ENCODE data around the gene LMBR1.
A peak's percentile ranks its signal among the peaks of the same experiment; 100 is the strongest.
"Not testable (repeated sequence)": the region's sequence is repeated elsewhere in the genome, so short reads cannot be mapped to it uniquely, and the experiment has no call there.

The LMBR1 gene

DNA sequence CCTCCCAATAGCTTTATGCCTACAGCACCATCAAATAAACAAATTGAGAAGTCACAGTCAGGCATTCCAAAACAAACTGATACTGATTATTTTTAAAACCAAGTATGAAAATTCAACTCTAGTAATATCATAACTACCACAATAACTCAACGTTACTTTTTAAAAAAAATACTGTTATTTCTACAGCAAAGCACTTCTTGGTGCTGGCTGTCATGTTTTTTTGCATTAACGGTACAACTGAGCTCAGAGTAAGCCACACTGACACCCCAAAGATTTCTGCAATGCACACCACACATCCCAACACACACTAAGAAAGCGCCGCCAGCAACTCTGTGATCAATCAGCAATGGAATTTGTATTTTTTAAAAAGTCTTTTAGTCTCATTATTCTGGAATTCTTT is 138.8 kb downstream of the LMBR1 start:
- no peak for DNase-seq (ENCODE audit: low read depth in 2 of 2)

DNA sequence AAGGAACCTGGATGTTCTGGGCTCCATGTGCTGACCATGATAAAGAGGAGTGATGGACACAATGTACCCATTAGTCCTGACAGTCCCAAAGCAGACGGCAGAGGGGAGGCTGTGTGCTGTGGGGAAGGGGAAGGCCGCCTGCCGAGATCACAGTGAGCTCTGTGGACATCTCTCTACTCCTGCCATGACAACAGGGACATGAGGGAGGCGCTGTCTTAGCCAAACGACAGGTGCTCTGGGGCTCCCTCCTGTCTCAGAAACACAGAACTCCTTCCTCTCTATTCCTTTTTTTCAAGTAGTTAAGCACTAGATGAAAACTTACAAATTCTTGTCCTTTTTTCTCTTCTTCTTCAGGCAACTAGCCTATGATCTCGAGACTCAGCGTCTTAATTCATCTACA is 139.4 kb downstream of the LMBR1 start:
- no peak for DNase-seq (ENCODE audit: low read depth in 2 of 2)

DNA sequence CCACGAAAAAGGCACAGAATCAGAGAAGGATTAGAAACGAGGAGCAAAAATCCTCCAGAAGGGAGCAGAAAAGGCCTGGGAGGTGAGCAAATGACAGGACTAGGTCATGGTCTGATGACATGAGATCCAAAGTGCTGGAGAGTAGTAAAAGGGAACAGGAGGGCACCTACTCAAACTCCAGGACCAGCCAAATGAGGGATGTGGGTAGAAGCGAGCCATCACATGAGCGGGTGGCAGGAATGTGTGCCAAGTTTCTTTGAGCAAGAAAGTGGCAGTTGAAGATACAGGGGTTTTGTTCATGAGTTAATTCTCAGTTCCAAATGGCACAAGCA is 139.8 kb downstream of the LMBR1 start:
- no peak for DNase-seq (ENCODE audit: low read depth in 2 of 2)

DNA sequence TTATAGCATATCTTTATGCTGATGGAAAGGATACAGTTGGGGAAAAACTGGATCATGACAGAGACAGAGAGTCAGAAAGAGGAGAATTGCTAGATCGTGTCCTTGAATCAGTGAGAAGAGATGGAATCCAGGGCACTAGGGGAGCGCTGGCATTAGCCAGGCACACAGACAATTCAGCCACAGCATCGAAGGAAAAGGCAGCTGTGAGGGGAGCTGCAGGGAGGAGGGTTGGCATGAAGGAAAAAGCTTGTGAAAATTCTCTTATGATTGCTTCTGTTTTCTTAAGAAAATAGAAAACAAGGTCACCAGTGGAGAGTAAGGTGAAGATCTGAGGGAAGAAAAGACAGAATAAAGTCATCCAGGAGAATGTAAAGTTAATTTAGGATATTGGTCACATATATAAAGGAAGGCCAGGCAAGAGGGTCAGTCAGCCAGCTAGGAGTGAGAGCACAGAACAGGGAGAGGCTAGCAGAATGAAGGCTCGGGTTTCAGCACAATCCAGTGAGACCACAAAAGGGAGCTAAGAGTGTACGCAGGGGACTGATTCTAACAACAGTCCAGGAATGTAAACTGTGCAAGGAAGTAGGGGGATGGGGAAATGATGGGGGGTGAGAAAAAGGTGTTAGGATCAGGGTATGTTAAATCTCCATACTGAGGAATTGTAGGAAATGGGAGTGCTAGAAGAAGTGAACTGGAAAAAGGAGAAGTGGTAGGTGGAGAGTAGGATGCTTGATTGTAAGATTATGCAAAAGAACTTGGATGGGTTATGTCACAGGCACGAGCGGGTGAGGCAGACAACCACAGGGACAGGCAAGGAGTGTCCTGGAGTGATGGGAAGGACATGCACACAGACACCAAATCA is 140.4 kb downstream of the LMBR1 start:
- no peak for DNase-seq (ENCODE audit: low read depth in 2 of 2)

DNA sequence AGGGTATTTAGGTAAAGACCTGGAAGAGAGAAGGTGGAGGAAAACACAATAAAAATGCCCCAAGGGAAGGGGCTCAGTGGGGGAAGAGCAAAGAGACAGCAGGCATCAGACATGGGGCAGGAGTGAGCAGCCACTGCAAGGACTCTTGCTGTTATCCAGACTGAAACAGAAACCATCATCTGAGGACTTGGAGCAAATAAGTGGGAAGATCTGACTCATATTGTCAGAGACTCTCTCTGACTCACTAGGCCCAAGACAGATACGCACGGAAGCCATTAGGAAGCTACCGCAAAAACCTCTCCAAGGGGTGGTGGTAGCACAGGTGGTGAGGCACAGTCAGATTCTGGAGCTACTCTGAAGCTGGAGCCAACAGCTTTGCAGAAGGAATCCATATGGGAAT is 141.7 kb downstream of the LMBR1 start:
- peak in 1 of 2 donors; percentile 12 for DNase-seq (ENCODE audit: low read depth in 2 of 2)

DNA sequence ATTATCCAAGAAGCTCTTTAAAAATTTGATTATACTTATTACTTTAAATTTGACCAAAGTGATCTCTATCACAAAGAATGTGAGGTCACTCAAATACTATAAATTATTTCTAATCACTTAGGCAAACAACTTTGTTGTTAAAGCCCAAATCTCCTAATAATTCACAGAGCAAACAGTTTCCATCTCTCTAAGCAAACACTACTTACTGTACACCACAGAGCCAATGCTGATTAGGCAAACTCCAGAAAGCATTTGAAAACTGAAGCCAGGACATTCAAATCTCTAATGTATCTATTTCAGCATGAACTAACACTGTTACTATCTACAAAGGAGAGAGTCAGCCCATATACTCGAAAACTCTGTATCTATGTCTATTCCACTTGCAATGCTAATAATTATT is 145.3 kb downstream of the LMBR1 start:
- DNase-seq (ENCODE audit: low read depth in 2 of 2), result no peak

DNA sequence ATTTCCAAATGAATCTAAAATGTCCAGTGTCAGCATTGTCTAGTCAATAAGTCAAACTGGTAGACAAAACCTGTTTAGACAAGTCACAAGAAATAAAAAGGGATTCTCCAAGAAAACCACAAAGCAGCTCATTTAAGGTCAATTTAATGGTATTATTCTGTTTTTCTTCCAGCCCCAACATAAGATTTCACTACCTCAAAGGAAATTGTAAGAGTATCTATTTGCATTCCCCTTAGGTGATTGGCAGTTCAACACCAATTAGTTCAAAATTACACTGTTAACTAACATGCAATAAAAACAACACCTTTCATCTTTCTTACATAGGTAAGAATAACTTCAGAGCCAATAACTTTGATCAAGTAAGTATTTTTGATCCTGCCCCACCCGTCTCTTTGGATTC is 146.1 kb downstream of the LMBR1 start:
- no peak for DNase-seq (ENCODE audit: low read depth in 2 of 2)

DNA sequence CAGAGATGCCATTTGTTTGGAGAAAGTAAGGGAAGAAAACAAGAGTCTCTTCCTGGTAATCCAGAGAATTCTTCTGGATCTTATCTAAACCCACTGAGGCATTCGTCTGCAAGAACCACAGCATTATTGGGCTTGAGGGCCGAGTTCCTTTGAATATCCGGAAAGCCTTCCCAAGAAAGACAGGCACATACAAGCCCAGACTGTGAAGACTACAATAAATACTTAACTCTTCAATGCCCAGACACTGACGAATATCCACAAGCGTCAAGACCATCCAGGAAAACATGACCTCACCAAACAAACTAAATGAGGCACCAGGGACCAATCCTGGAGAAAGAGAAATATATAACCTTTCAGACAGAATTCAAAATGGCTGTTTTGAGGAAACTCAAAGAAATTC is 153.4 kb downstream of the LMBR1 start:
- no peak for DNase-seq (ENCODE audit: low read depth in 2 of 2)

DNA sequence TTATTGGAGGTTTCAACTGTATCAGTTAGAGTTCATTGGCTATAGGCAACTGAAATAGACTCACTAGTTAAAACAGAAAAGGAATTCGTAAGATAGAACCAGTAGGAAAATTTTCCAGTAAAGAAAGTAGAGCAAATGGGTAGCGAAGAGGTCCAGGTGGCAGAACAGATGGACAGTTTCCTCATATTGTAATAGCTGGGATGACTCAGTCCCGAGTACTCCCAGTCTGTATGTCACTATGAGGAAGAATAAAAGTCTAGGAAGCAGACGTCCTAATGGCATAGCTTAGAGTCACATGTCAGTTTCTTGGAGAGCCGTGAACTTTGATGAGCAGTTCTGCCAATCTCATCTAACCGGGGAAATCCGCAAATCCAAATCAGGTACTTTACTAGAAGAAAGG is 157.1 kb downstream of the LMBR1 start:
- no peak for DNase-seq (ENCODE audit: low read depth in 2 of 2)

DNA sequence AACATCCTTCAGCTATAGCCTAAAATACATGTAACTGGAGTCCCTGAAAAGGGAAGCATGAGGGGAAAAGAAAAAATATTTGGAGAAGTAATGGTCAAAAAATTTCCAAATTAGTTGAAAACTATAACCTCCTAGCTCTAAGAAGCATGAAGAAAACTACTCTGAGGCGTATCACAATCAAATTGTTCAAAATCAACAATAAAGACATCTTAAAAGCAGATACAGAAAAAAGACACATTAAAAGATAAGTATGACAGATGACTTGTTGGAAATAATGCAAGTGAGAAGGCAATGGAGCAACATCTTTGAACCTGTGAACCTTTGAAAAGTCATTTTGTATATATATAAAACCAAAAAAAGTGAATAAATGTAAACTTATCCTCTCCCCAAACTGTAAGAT is 159.3 kb downstream of the LMBR1 start:
- DNase-seq (ENCODE audit: low read depth in 2 of 2), result no peak

DNA sequence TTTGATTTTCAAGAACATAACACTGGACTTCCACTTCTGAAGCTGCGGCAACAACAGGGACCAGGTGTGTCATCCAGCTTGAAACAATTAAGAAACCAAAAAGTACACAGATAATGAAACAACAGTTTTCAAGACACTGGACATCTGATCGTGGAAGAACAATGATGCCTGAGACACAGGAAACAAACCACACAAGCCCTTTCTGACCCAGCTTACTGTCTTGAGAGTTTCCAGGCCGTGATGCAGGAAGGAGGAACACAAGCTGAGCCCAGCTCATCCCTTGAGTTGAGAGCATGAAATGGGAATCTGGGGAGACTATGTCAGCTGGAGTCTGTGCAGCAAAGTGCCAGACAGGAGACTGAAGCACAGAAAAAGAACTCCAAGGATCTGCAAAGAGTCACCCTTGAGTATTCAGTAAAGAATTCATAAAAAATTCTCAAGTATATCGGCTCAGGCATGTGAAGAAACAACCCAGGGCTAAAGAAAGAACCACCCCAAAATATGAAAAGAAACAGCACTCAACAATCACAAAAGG is 160.8 kb downstream of the LMBR1 start:
- no peak for DNase-seq (ENCODE audit: low read depth in 2 of 2)

DNA sequence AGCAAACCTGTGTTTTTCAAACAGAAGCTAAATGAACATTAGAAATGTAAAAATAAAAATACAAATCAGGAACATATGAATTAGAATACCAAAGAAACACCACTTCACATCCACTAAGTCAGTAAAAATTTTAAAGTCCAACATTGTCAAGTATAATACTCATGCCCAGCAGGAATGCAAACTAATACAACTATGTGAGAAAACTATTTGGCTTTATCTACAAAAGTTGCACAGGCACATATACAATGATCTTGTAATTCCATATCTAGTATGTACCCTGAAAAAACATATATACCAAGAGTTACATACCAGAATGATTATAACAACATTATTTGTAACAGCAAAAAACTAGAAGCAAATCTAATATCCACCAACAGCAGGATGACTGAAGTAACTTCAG is 161.3 kb downstream of the LMBR1 start:
- DNase-seq (ENCODE audit: low read depth in 2 of 2), result no peak

DNA sequence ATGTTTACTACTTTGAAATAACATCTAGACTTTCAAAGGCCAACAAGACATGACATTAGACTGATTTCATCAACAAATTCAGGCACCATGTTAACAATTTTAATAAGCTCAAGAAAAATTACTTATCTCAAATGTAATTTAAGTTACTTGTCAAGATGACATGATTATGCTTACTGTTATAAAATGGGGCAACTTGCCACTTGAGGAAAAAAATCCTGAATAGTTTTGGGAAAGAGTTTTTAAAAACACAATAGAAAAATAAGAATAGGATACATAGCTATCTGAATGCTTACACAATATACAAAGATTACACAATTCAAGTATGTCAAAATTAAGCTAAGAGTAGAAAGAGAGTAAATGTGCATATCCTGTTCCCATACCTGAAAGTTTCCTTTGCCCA is 167.0 kb downstream of the LMBR1 start:
- no peak for DNase-seq (ENCODE audit: low read depth in 2 of 2)

DNA sequence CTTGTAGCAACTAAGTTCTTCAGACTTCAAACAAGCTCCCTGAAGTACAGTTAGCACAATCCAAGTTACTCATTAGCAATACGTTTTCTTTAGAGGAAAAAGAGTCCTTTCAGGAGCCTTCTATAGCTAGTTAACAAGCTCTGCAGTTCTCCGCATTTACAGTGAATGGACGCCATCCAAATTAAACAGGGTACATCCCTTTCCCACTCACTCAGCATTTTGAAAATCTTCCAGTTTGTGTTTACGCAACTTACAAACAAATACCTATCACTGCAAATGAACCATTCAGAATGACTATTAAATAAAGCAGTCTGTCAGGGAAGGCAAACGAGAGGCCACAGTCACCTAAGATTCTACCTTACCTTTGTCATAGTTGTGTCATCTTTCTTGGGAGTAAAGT is 167.9 kb downstream of the LMBR1 start:
- no peak for DNase-seq (ENCODE audit: low read depth in 2 of 2)

DNA sequence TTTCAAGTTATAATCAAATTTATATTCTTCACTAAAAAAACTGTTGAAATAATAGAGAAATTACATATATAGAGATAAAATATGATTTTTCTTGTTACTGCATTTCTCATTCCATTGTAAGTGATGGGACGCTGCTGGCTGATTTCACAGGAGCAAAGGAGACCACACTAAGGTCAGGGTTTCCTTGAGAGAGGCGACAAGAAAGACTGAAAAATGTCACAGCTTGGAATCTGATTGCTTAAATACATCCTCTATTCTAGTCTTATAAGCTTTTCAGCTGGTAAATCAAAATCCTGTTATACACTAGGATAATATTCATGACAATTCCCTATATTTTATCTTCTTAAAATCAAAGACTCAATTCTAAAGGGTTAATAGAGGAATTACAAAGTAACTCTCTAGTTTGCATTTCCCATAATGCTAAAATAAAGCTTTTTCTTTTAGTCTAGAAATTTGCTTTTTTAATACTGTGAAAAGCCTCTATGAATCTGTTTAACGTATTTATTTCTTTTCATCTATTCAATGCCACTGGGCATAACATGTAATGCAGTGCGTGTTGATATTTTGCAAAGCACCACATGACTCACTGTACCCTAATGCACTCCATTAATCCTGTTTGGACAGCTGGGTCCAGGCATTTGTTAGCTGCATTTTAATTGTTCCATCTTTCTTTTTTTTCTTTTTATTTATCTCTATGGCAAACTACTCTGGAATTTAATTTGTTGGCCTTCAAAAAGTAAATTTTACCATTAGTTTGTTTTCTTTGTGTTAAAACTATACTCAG is 170.7 kb downstream of the LMBR1 start:
- no peak for DNase-seq (ENCODE audit: low read depth in 2 of 2)

DNA sequence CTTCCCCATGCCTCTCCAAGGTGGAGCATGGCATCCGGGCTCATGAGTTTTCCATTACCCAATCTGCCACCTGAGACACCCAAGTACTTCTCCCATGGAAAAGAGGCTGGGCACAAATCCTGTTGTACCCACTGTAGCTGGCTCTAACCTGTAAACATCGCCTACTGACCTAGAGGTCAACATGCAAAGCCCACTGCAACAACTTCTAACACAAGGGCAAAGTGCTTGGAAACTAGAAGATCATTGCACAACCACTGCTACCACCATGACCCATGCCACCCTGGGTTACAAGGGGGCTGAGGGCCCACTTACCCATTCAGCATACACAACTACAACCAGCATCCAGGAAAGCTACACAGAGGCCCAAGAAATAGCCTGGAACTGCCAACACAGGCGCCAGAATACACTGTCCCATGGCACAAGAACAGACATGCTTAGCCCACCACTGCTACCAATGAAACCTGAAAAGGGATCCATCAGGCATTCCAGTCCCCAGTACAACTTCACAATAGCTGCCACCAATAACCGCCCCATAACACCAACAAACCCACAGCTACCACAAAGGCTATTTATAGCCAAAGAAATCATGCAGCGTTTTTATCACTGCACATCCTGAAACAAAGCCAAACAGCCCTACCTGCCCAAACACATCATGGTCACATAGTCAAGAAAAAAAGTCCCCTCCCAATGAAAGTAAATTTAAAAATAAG is 189.1 kb downstream of the LMBR1 start:
- no peak for DNase-seq (ENCODE audit: low read depth in 2 of 2)

DNA sequence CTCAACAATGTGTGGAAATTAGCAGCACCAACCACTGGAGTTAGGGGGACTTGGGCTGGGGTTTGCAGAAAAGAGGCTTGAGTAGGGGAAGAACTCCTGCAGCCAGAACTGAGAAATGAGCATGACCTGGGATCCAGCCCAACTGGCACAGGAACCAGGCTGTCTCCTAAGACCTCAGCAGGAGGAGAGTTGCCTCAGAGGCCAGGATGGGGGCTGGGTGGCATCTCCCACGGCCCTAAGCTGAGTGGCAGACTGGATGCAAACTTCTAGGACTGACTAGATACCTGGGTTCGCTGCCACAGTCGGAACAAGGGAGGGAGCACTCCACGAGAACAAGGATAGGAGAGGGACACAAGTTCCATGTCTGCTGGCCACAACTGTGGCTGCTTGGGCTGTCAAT is 189.8 kb downstream of the LMBR1 start:
- no peak for DNase-seq (ENCODE audit: low read depth in 2 of 2)

DNA sequence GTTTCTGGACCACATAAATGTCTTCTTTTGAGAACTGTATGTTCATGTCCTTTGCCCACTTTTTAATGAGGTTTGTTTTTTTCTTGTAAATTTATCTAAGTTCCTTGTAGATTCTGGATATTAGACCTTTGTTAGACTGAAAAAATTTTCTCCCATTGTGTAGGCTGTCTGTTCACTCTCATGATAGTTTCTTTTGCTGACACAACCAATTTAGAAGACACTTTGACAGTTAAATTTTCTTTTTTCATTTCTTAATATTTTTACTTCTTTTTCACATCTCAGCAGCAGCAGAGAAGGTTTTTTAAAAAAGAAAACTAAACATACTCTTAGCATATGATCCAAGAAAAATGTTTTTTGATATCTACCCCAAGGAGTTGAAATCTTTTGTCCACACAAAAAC is 190.6 kb downstream of the LMBR1 start:
- DNase-seq (ENCODE audit: low read depth in 2 of 2), result no peak

DNA sequence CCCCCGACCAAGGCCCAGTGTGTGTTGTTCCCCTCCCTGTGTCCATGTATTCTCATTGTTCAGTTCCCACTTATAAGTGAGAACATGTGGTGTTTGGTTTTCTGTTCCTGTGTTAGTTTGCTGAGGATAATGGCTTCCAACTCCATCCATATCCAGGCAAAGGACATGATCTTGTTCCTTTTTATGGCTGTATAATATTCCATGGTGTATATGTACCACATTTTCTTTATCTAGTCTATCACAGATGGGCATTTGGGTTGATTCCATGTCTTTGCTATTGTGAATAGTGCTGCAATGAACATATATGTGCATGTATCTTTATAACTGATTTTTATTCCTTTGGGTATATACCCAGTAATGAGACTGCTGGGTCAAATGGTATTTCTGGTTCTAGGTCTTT is 191.2 kb downstream of the LMBR1 start:
- DNase-seq (ENCODE audit: low read depth in 2 of 2), result not testable (repeated sequence)

DNA sequence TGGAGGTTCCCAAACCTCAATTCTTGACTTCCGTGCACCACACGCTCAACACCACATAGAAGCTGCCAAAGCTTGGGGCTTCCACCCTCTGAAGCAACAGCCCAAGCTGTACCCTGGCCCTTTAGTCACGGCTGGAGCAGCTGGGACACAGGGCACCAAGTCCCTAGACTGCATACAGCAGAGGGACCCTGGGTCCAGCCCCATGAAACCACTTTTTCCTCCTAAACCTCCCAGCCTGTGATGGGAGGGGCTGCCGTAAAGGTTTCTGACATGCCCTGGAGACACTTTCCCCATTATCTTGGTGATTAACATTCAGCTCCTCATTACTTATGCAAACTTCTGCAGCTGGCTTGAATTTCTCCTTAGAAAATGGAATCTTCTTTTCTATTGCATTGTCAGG is 194.5 kb downstream of the LMBR1 start:
- DNase-seq (ENCODE audit: low read depth in 2 of 2), result not testable (repeated sequence)

DNA sequence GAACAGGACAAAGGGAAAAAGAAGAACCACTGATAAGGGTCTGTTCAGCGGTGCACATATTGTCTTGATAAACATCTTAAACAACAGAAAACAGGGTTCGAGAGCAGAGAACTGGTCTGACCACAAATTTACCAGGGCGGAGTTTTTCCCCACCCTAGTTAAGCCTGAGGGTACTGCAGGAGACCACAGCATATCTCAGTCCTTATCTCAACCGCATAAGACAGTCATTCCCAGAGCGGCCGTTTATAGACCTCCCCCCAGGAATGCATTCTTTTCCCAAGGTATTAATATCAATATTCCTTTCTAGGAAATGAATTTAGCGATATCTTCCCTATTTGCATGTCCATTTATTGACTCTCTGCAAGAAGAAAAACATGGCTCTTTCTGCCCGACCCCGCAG is 195.7 kb downstream of the LMBR1 start:
- DNase-seq (ENCODE audit: low read depth in 2 of 2), result not testable (repeated sequence)

DNA sequence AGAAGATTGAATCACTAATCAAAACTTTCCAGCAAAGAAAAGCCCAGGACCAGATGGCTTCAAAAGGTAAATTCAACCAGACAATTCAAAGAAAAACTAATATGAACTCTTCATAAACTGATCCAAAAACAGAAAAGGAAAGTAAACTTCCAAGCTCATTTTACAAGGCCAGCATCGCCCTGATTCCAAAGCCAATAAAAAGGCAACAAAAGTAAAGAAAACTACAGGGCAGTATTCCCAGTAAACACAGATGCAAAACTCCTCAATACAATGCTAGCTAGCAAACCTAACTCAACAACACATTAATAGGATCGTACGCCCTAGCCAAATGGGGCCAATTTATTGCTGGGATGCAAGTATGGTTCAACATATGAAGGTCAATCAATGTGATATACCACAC is 199.4 kb downstream of the LMBR1 start:
- no peak for DNase-seq (ENCODE audit: low read depth in 2 of 2)

Data from stimulated activated CD8-positive, alpha-beta memory T cell treated with anti-CD3 and anti-CD28 coated beads, Interleukin-15, amount 100 ng/mL, for 4 hours (primary cell).